ENCODE measurements around the gene GTPBP1.

The GTPBP1 gene

DNA sequence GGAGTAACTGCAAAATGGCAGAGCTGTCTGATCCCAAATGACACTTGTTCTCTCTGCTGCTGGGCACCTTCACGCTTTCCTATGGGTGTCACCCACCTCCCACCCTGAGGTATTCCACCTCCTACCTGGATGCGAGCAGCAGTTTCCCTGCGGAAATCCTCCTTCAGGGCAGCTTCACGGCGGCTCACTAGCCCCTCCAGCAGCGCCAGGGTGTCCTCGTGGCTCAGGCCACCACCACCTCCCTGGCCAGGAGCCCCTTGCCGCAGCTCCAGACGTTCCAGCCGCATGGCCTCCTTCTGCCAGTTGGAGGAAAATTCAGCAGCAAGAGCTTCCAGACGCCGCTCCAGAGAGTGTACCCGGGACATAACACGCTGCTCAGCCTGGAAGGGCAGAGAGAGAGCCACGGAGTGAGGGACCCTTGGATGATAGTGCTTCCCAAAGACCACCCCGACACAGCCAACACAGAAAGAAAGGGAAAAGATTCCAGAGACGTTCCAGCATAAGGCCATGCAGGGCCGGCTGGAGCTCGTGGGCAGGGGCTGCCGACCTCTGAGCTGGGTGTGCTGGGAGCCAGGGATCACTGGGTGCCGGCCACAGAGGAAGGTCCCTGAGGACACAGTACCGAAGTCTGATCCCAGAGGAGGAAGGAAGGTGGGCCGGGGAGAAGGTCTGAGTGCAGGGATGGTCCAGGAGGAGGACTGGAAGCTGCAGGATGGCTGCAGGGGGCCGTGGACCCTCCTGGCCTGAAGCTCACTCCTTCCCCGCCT, 36.6 kb downstream of the GTPBP1 start:
- DNase-seq: no peak

DNA sequence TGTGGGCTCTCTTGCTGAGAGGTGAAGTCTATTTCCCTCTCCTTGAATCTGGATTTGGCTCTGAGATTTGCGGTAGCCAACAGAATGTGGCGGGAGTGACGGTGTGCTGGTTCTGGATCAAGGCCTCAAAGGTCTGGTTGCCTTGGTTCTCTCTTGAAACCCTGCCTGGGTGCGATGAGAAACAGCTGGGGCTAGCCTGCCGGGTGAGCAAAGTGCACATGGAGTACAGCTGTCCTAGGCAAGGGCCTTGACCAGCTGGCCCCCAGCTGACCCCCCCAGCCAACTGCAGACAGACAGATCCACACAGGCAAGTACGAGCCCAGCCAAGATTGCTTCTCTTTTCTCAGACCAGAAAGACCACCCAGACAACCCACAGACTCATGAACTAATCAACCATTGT, 39.2 kb downstream of the GTPBP1 start:
- DNase-seq: no peak

GRCh38 chr22:38745676-38746460, 40.1 kb downstream of the GTPBP1 start:
- DNase-seq: no peak

DNA sequence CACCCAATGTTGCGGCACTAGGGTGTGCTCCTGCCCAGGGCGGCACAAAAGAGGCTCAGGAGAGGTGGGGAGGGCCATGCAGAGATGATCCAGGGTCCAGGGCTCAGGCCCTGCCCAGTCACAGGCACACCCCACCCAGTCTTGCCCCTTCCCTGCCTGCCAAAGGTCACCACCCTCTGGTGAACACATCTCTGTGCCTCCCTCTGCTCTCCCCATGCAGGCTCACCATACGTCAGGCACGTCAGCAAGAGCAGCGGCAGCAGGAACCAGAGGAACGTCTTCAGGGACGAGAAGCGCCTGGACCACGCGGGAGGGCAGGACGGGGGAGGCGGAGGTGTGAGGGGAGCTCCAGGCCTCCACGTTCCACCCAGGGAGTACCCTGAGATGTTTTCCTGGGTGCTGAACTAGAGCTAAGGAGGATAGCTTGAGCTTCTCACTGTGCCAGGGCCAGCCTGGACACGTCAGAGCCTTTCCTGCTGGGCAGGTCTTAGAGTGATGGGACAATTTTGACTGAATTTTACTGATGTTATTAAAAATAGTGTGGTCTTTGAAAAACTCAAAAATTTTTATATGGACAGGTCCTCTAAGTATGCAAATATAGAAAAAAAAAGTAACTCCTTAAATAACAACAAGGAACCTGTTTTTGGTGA, 42.9 kb downstream of the GTPBP1 start:
- no peak for DNase-seq

DNA sequence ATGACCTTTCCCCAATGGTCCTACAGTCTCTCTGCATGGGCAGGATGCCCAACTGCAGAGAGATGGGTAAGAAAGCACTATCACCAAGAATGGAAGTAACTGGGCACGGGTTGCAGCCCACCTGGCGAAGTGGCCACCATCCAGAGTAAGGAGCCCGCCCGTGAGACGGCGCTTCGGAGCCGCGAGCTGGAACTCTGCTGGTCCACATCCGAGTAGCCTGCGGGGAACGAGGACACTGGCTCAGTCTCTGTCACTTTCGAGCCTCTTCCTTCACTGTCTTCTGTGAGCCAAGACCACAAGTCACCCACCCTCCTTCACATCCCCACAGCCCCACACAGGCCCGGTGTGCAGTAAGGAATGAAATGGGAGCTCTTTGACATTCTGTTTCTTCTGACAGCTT, 44.4 kb downstream of the GTPBP1 start:
- DNase-seq: no peak

DNA sequence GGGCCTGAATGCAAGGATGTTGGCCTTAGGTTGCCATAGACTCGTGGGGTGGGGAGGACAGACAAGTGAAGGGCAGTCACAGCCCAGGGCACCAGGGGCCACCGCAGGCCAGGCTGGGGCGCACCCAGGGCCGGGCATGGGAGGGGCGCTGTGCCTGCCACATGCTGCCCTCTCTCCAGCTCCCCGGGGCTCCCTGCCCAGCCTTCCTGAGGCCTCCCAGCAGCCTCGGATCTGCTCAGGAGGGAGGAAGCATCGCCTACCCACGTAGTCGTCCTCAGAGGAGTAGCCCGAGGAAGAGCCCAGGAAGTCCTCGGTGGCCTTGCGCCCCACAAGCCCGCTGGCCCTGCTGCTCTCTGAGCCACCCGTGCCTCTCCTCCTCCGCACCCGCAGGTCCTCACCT, 44.9 kb downstream of the GTPBP1 start:
- DNase-seq: no peak

GRCh38 chr22:38751066-38751421, 45.3 kb downstream of the GTPBP1 start:
- no peak for DNase-seq

DNA sequence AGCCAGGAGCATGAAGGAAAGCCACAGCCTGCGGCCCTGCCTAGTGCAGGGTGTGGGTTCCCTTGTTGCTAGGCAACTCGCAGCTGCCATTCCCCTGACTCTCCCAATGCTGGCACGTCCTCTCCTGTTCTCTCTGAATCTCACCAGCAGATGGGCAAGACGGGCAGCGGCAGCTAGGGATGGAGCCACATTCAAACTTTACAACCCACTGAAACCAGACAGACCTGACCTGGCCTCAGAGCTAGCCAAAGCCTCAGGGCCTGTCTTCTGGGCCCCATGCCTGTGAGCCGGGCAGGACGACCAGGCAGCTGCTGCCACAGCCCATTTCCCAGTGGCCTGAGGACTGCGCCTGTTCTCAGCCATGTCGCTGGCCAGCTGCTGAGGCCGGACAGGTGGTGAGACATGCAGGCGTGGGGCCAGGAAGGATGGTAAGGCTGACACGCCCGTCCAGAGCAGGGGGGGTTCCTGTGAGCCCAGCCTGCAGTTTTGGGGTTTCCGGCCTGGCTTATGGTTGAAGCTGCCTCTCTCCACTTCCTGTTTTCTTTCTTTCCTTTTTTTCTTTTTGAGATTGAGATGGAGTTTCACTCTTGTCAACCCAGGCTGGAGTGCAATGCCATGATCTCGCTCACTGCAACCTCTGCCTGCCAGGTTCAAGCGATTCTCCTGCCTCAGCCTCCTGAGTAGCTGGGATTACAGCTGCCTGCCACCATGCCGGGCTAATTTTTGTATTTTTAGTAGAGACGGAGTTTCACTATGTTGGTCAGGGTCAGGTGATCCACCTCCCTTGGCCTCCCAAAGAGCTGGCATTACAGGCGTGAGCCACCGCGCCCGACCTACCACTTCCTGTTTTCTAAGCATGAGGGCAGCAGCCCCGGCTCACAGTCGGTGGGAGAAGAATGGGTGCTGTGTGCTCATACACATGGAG, 45.9 kb downstream of the GTPBP1 start:
- DNase-seq: peak; percentile 84

- DNase-seq: no peak
Measured at GRCh38 chr22:38753948-38754750, 48.4 kb downstream of the GTPBP1 start.

- DNase-seq: peak; percentile 50
Measured at GRCh38 chr22:38754751-38755154, 49.0 kb downstream of the GTPBP1 start.

DNA sequence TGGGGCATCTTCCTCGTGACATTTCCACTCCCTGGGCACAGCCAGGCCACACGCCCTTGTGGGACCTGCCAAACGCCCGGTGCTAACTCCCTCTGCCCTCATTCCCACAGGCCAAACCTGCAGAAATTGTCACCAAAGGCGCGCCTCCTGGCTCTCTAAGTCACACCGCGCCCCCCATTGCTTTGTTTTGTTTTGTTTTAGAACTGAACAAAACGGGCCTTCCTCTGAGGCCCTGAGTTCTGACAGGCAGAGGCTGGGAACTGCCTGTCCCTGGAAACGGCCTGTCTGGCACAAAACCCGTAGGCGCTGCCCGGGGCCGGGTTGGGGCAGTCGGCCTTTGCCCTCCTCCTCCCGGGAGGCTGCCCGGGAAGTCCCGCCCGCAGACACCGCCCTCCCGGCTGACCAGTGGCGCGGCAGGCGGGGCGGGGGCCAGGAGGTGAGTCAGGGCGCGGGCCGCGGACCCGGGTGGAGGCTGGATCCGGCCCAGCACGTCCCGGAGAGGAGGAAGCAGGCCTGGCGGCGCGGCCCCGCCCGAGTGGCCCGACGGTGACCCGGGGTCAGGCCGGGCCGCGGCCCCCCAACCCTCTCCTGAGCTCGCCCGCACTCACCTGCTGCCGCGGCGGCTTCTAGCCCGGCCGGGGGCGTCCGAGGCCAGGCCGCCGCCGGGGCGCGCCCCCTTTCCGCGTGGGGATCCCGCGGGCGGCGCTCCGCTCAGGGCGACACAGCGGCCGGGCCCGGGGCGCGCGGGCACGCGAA, 49.6 kb downstream of the GTPBP1 start:
- DNase-seq: peak; percentile 85

DNA sequence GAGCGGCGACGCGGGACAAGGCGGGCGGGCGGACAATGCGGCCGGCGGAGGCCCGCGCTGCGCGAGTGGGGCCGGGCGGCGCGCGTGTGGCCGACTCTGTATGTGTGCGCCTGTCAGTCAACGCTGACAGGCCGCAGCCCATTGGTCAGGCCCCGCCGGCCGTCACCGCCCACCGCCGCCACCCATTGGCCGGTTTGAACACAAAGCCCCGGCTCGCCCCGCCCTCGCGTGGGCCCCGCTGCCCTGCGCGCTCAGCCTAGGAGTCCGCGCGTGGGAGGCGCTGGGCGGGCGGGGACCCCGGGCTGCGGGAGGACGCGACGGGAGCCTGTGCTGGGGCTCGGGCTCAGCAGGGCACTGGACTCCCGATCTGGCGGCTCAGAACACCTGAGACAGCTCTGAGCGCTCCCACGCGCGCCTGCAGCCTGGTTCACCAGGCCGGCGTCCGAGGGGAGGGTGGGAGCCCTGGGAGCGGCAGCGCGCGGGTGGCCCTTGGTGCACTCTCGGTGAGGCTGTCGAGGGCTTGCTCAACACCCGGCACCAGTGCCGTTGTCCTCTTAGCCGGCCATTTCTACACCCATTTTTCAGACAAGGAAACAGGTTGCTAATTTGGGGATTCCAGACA, 50.3 kb downstream of the GTPBP1 start, which contains the start of gene SUN2:
TSS of gene SUN2 (minus strand) at position 88 of the 622 bp plus-strand sequence. CDS start 3,370 bp downstream, outside the sequence.
- DNase-seq: peak; percentile 93

- DNase-seq: no peak
Measured at GRCh38 chr22:38756711-38757463, 51.1 kb downstream of the GTPBP1 start.

DNA sequence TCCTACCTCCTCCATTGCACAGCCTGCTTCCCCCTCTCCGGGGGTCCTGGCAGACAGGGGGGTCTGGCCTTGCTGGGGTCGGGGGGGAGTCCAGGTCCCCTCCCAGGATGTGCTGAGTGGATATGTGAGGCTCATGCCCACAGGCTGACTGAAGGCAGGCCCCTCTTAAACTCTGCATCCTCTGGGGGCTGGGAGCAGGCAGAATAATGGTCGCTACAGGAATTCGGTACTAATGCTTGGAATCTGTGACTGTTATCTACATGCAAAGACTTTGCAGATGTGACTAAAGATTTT, 51.7 kb downstream of the GTPBP1 start:
- DNase-seq: no peak

GRCh38 chr22:38758276-38758945, 52.7 kb downstream of the GTPBP1 start:
- peak; percentile 60 for DNase-seq

DNA sequence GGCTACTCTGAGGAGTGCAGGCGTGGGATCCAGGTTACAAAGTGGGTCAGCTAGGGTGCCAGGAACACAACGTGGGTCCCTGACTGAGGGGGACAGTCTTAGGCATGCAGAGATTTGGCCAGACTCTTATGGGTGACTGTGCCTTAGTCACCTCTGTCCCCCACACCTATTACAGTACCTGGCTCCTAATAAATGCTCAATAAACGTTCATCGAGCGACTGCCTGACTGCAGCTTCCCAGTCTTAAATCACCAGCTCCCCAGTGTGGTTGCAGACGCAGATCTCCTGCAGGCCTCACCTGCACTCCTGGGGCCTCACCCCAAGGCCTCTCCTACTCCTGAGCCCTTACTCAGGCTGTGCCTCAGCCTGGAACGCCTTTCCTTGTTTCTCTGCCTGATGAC, 53.3 kb downstream of the GTPBP1 start:
- DNase-seq: no peak

DNA sequence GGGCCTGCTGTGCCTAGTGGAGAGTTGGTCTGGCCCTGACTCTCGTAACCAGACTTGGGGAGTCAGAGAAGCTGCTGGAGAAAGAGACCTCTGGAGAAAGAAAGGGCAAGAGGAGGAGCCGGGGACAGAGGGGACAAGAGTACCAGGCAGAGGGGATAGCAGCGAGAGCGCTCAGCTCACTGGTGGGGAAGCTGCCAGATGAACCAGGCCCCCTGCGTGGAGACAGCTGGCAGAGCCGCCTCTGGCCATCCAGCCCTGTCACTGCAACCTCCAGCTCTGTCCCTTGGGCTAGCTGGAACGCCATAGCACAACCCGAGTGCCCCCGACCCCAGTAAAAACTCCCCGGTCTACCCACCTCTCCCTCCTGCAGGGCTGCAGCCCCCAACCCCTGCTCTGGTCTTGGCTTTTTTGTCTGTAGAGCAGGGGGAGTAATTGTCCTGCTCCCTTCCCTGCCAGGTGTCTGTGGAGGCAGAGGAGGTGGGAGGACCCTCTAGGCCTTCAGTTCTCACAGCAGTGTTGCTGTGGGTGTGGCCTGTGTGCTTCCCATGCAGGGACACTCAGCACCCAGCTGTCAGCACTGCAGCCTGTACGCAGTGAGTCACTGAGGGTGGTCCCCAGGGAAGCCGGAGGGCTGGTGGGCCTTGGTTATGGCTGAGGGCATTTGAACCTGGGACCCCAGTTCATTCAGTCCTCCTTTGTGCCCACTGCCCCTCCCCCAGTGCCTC, 54.9 kb downstream of the GTPBP1 start:
- no peak for DNase-seq

Data from CD4-positive, alpha-beta T cell treated with Interleukin-15 for 1 hour (primary cell).